Panc1 (cell line): Measurements from ENCODE around the gene RASA3.

ENCODE experiments used
- CTCF ChIP-seq: fragments of 450-650 bp; IDR thresholded peaks from 2 replicates; pipeline ENCODE4 v1.5.1; 2017; ENCODE audit warnings: mild to moderate bottlenecking
- POLR2AphosphoS5 ChIP-seq: IDR thresholded peaks from 2 replicates; pipeline ENCODE4 v1.6.1; 2012; ENCODE audit warnings: mild to moderate bottlenecking, low read depth, low read length, moderate library complexity
- SIN3A ChIP-seq: IDR thresholded peaks from 2 replicates; pipeline ENCODE4 v1.6.1; 2012; ENCODE audit warnings: low read depth, mild to moderate bottlenecking, low read length, moderate library complexity, borderline replicate concordance; ENCODE audit not compliant: insufficient read depth
- TCF7L2 ChIP-seq: IDR thresholded peaks from 2 replicates; pipeline ENCODE4 v1.6.1; 2011; ENCODE audit warnings: mild to moderate bottlenecking, low read depth, low read length, inconsistent platforms

GRCh38 chr13:114044486-114044885, 87.9 kb downstream of the RASA3 start:
- TF ChIP-seq CTCF (no peak), SIN3A (no peak), POLR2AphosphoS5 (no peak), TCF7L2 (no peak)
